K562 (cell line): Measurements from ENCODE around the gene NRXN3. TPM values are rescaled to one million over a fixed set of nuclear protein-coding genes. Genes with fewer than 3 reads are reported as not detected.

Experiments used
- ATF3 ChIP-seq, 2 experiments: fragments of 450-650 bp in 1 of 2; sonication (generic) in 1 of 2; formaldehyde crosslinking in 1 of 2; IDR thresholded peaks in 1 of 2; conservative IDR thresholded peaks in 1 of 2; 2 replicates each; pipeline versions ENCODE4 v1.6.1 to v1.8.1; 2016 to 2023; ENCODE audit warnings: mild to moderate bottlenecking in 2 of 2, moderate library complexity in 2 of 2, inconsistent platforms in 1 of 2, missing genetic modification reagents in 1 of 2
- BACH1 ChIP-seq: fragments of 200-800 bp; sonication (Bioruptor generic); IDR thresholded peaks from 2 replicates; pipeline ENCODE4 v1.6.1; 2016; ENCODE audit warnings: missing genetic modification characterization, missing compliant biosample characterization
- CBFB ChIP-seq: sonication (generic); formaldehyde crosslinking; IDR thresholded peaks from 2 replicates; pipeline ENCODE4 v1.4.0; 2020; ENCODE audit warnings: mild to moderate bottlenecking, missing genetic modification reagents
- CBX5 ChIP-seq: IDR thresholded peaks from 2 replicates; pipeline ENCODE4 v1.6.1; 2014; ENCODE audit warnings: low read depth, borderline replicate concordance
- JUND ChIP-seq, 2 experiments: IDR thresholded peaks; 2 replicates in 1 of 2; 3 replicates in 1 of 2; pipeline ENCODE4 v1.6.1; 2011; ENCODE audit warnings: borderline replicate concordance in 2 of 2, low read depth in 2 of 2, low read length in 2 of 2, improper control_type of control experiment in 1 of 2, missing biosample characterization in 1 of 2, missing genetic modification characterization in 1 of 2, missing genetic modification reagents in 1 of 2
- MAFG ChIP-seq: fragments of 450-650 bp; conservative IDR thresholded peaks from 2 replicates; pipeline ENCODE4 v1.6.1; 2016; ENCODE audit warnings: missing genetic modification characterization, missing compliant biosample characterization
- MAFK ChIP-seq: IDR thresholded peaks from 2 replicates; pipeline ENCODE4 v1.6.1; 2011; ENCODE audit warnings: low read length, improper control_type of control experiment
- MEF2D ChIP-seq: conservative IDR thresholded peaks from 2 replicates; pipeline ENCODE4 v1.6.1; 2016; ENCODE audit warnings: low read depth, missing genetic modification characterization, missing compliant biosample characterization
- NFE2 ChIP-seq: IDR thresholded peaks from 2 replicates; pipeline ENCODE4 v1.6.1; 2014; ENCODE audit warnings: antibody characterized with exemption, low read depth
- PHB2 ChIP-seq: fragments of 450-650 bp; IDR thresholded peaks from 2 replicates; pipeline ENCODE4 v1.6.1; 2017; ENCODE audit warnings: low read depth
- PHTF2 ChIP-seq: fragments of 250-450 bp; sonication (Bioruptor Pico); IDR thresholded peaks from 2 replicates; pipeline ENCODE4 v1.5.0; 2021; ENCODE audit warnings: mild to moderate bottlenecking
- RHOXF2B ChIP-seq: fragments of 250-450 bp; sonication (Bioruptor Pico); conservative IDR thresholded peaks from 2 replicates; pipeline ENCODE4 v1.5.1; 2021
- TBL1XR1 ChIP-seq, 2 experiments: IDR thresholded peaks; 2 replicates each; pipeline ENCODE4 v1.6.1; 2012; ENCODE audit warnings: improper control_type of control experiment in 2 of 2, low read length in 2 of 2, mild to moderate bottlenecking in 1 of 2
- ZNF232 ChIP-seq: sonication (generic); formaldehyde crosslinking; IDR thresholded peaks from 2 replicates; pipeline ENCODE4 v1.8.0; 2022; ENCODE audit warnings: mild to moderate bottlenecking, missing genetic modification reagents
- ZNF668 ChIP-seq: fragments of 250-450 bp; sonication (Bioruptor Pico); IDR thresholded peaks from 2 replicates; pipeline ENCODE4 v1.8.0; 2022; ENCODE audit warnings: mild to moderate bottlenecking, inconsistent platforms
- polyA plus RNA-seq, 8 experiments: library from polyadenylated mRNA; depleted of rRNA in 4 of 8; stranded (reverse) in 5 of 8; unstranded in 3 of 8; fragments of >200 nt; fragmentation: Nextera tagmentation in 2 of 8; fragmentation: Illumina TruSeq in 1 of 8; extraction: Ambion mirVana in 2 of 8; extraction: Trizol in 1 of 8; gene quantifications; 2 replicates each; pipeline versions ENCODE4 v1.2.1 to v1.2.3, GENCODE V29; 2011 to 2014; ENCODE audit warnings: inconsistent platforms in 1 of 8, missing spikeins in 1 of 8
- total RNA-seq, 7 experiments: library from RNA; depleted of rRNA in 6 of 7; stranded (reverse); fragments of >200 nt in 6 of 7; fragmentation: Illumina TruSeq in 2 of 7; extraction: Trizol in 2 of 7; gene quantifications; 2 replicates each; pipeline versions ENCODE4 v1.2.1 to v1.2.3, GENCODE V29; 2011 to 2021; ENCODE audit warnings: low replicate concordance in 1 of 7

Gene NRXN3
- total and polyA plus RNA-seq, 9 of the 15 experiments (the other 6 are each of a cell fraction or from before 2014, with no cell fraction given) = 0.09 TPM; not detected in 8

- TF ChIP-seq BACH1 (tag) (peak; percentile 33; the same call in 1 of the 2 replicates), MAFK (peak; percentile 50; the same call in 1 of the 2 replicates), ATF3 (IDR thresholded peaks at IDR 0.05) (peak; percentile 67), ATF3 (CRISPR knock-in tag; conservative IDR thresholded peaks at IDR 0.05) (no peak), MAFG (tag) (peak; percentile 73), TBL1XR1 (IDR thresholded peaks at IDR 0.05; ENCODE audit: low read length in 2 of 2) (no peak), PHB2 (no peak), MEF2D (tag) (no peak), CBX5 (no peak), NFE2 (peak; percentile 67), ZNF232 (CRISPR knock-in tag) (no peak), RHOXF2B (CRISPR knock-in tag) (no peak), ZNF668 (CRISPR knock-in tag) (no peak), PHTF2 (CRISPR knock-in tag) (no peak), JUND (IDR thresholded peaks at IDR 0.05; ENCODE audit: borderline replicate concordance, low read depth, low read length) (peak; percentile 63; the same call in 1 of the 2 replicates), JUND (tag; IDR thresholded peaks at IDR 0.05; ENCODE audit: borderline replicate concordance, low read depth, low read length) (peak; percentile 60; the same call in 1 of the 3 replicates), CBFB (CRISPR knock-in tag) (no peak)
These were observed 26.6 kb upstream of the NRXN3 start (continued) for GRCh38 chr14:78143489-78144145.
